ENCODE results near the gene IL5. TPM values are rescaled to one million over a fixed set of nuclear protein-coding genes. Genes with fewer than 3 reads are reported as not detected.
"Not testable (repeated sequence)": the region's sequence is repeated elsewhere in the genome, so short reads cannot be mapped to it uniquely, and the experiment has no call there.

The IL5 gene
- total and polyA plus RNA-seq, 2 of the 13 experiments (the other 11 are each of a cell fraction or from before 2014, with no cell fraction given), result not detected

DNA sequence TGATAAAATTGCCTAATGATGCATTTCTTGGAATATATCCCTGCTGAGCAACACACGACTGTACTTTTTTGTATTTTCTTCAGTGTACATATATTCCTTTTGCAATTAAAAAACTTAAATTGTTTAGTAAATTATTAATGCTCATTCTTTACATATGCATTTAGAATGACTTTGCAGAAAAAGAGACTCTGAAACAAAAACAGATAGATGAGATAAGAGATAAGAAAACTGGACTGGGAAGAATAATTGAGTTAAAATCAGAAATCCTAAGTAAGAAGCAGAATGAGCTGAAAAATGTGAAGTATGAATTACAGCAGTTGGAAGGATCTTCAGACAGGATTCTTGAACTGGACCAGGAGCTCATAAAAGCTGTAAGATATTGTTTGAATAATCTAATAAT, 46.1 kb upstream of the IL5 start:
- ChIA-PET POLR2A (no interaction called here), CTCF (ENCODE audit: low intra/inter-chr PET ratio, low total read pairs) (no interaction called here)
- WGBS (ENCODE audit: low lambda C conversion rate), result 96% methylated on average over 1 of the region's 1 CpG
- no peaks in the 10 kb centered on the region for H3K9me3 ChIP-seq (ENCODE audit: low read length)
- no peak for ATAC-seq
- no peak overlapping the region for H2AFZ ChIP-seq (ENCODE audit: low read length)
- H3K9ac ChIP-seq (ENCODE audit: insufficient read depth, low read depth, low read length), result no peak overlapping the region
- no peak overlapping the region for H3K27ac ChIP-seq (ENCODE audit: extremely low read length, insufficient read depth, low read length)
- no peaks in the 10 kb centered on the region for H3K4me1 ChIP-seq (ENCODE audit: insufficient read depth, low read length)
- H3K27me3 ChIP-seq (ENCODE audit: control insufficient read depth in 1 of 2, insufficient read depth in 2 of 2, low read length in 2 of 2), result no peaks in the 10 kb centered on the region
- DNase-seq (ENCODE audit: low spot score), result no peak
- no peak overlapping the region for H3K4me2 ChIP-seq (ENCODE audit: low read depth, low read length)
- in situ Hi-C loops (cut with HindIII; ENCODE audit: extremely low pct_ligation_motif_present, low pct_unique_long_range_greater_than_20kb), result no loop called here
- H4K20me1 ChIP-seq (ENCODE audit: insufficient read depth, low read length), result no peaks in the 10 kb centered on the region
- intact Hi-C loops (cut with micrococcal nuclease; ENCODE audit: unreplicated experiment), result loop anchor here (5.0 kb wide), 1 partner anchor 62 kb away; no protein-coding TSS in a partner anchor
- no peak overlapping the region for H3K4me3 ChIP-seq (replicated peaks in 1 of 3; ENCODE audit: insufficient read depth in 1 of 3, low read depth in 2 of 3, low read length in 3 of 3)
- TF ChIP-seq NFE2L2 (IDR thresholded peaks at IDR 0.05; ENCODE audit: low read length) (peak; percentile 27; the same call in 1 of the 2 replicates), MATR3 (CRISPR knock-in tag; IDR thresholded peaks at IDR 0.05) (no peak)
- H3K79me2 ChIP-seq (ENCODE audit: insufficient read depth, low read length), result no peaks in the 10 kb centered on the region
- no TSS peak for BruUV-seq (replicated peaks)
- no peak for FAIRE-seq
- peaks cover 7 to 61% of the 10 kb centered on the region in 2 experiments for H3K36me3 ChIP-seq (replicated peaks in 1 of 2; ENCODE audit: control insufficient read depth in 1 of 2, insufficient read depth in 2 of 2, low read length in 2 of 2)

- Histone ChIP-seq H3K36me3 (replicated peaks in 1 of 2; ENCODE audit: control insufficient read depth in 1 of 2, insufficient read depth in 2 of 2, low read length in 2 of 2) (peaks cover 3 to 48% of the 10 kb centered on the region in 2 experiments; a peak in 4 of 5 replicates), H3K9me3 (ENCODE audit: low read length) (no peaks in the 10 kb centered on the region), H4K20me1 (ENCODE audit: insufficient read depth, low read length) (no peaks in the 10 kb centered on the region), H3K9ac (ENCODE audit: insufficient read depth, low read depth, low read length) (no peak overlapping the region), H3K4me3 (replicated peaks in 1 of 3; ENCODE audit: insufficient read depth in 1 of 3, low read depth in 2 of 3, low read length in 3 of 3) (no peak overlapping the region), H2AFZ (ENCODE audit: low read length) (no peak overlapping the region), H3K4me1 (ENCODE audit: insufficient read depth, low read length) (no peaks in the 10 kb centered on the region), H3K27me3 (ENCODE audit: control insufficient read depth in 1 of 2, insufficient read depth in 2 of 2, low read length in 2 of 2) (no peaks in the 10 kb centered on the region), H3K27ac (ENCODE audit: extremely low read length, insufficient read depth, low read length) (no peak overlapping the region), H3K79me2 (ENCODE audit: insufficient read depth, low read length) (no peaks in the 10 kb centered on the region), H3K4me2 (ENCODE audit: low read depth, low read length) (no peak overlapping the region)
- in situ Hi-C loops (cut with HindIII; ENCODE audit: extremely low pct_ligation_motif_present, low pct_unique_long_range_greater_than_20kb), result no loop called here
- POLR2A ChIA-PET, result no interaction called here
- CTCF ChIA-PET (ENCODE audit: low intra/inter-chr PET ratio, low total read pairs), result no interaction called here
- TF ChIP-seq NFE2 (CRISPR knock-in tag; IDR thresholded peaks at IDR 0.05) (no peak), HMG20B (CRISPR knock-in tag; conservative IDR thresholded peaks at IDR 0.05) (no peak)
- ATAC-seq (no peak), FAIRE-seq (no peak), DNase-seq (ENCODE audit: low spot score) (no peak)
- BruUV-seq (replicated peaks), result no TSS peak
- intact Hi-C loops (cut with micrococcal nuclease; ENCODE audit: unreplicated experiment), result loop anchor here (5.0 kb wide), 1 partner anchor 59 kb away; no protein-coding TSS in a partner anchor
Observed at GRCh38 chr5:132586063-132586462, 42.7 kb upstream of the IL5 start.

DNA sequence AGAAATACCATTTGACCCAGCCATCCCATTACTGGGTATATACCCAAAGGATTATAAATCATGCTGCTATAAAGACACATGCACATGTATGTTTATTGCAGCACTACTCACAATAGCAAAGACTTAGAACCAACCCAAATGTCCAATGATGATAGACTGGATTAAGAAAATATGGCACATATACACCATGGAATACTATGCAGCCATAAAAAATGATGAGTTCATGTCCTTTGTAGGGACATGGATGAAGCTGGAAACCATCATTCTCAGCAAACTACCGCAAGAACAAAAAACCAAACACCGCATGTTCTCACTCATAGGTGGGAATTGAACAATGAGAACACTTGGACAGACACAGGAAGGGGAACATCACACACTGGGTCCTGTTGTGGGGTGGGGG, 41.2 kb upstream of the IL5 start:
- H4K20me1 ChIP-seq (ENCODE audit: insufficient read depth, low read length); intact Hi-C loops (cut with micrococcal nuclease; ENCODE audit: unreplicated experiment); H3K79me2 ChIP-seq (ENCODE audit: insufficient read depth, low read length); H3K4me3 ChIP-seq (replicated peaks in 1 of 3; ENCODE audit: insufficient read depth in 1 of 3, low read depth in 2 of 3, low read length in 3 of 3); H3K27me3 ChIP-seq (ENCODE audit: control insufficient read depth in 1 of 2, insufficient read depth in 2 of 2, low read length in 2 of 2); H2AFZ ChIP-seq (ENCODE audit: low read length); FAIRE-seq; ATAC-seq; H3K9me3 ChIP-seq (ENCODE audit: low read length); DNase-seq (ENCODE audit: low spot score); in situ Hi-C loops (cut with HindIII; ENCODE audit: extremely low pct_ligation_motif_present, low pct_unique_long_range_greater_than_20kb); CTCF ChIA-PET (ENCODE audit: low intra/inter-chr PET ratio, low total read pairs); POLR2A ChIA-PET; BruUV-seq (replicated peaks); H3K4me2 ChIP-seq (ENCODE audit: low read depth, low read length); H3K4me1 ChIP-seq (ENCODE audit: insufficient read depth, low read length); H3K27ac ChIP-seq (ENCODE audit: extremely low read length, insufficient read depth, low read length); H3K9ac ChIP-seq (ENCODE audit: insufficient read depth, low read depth, low read length): not testable (repeated sequence)
- WGBS (ENCODE audit: low lambda C conversion rate), result 100% methylated on average over 2 of the region's 2 CpGs
- peaks cover 3 to 51% of the 10 kb centered on the region in 2 experiments; a peak in 4 of 5 replicates for H3K36me3 ChIP-seq (replicated peaks in 1 of 2; ENCODE audit: control insufficient read depth in 1 of 2, insufficient read depth in 2 of 2, low read length in 2 of 2)

Measured in HepG2 (cell line).